HEK293 (cell line): ENCODE data around the gene KRT79.

Source experiments
- CTCF ChIA-PET: fragments of 350-600 bp; formaldehyde crosslinking; extraction: SDS; loops from one replicate; lab custom pipeline; 2021; ENCODE audit warnings: antibody characterized with exemption; lab: Yijun Ruan, JAX
- POLR2A ChIA-PET: fragments of 300-600 bp; formaldehyde crosslinking; extraction: SDS; loops from one replicate; lab custom pipeline; 2020; ENCODE audit warnings: antibody characterized with exemption, inconsistent platforms; lab: Yijun Ruan, JAX
- H3K27ac ChIP-seq: fragments of 200-500 bp; sonication (Bioruptor generic); 2 replicates; pipeline ENCODE4 v1.5.1; 2014; ENCODE audit warnings: low read depth, low read length, control low read depth, inconsistent platforms; ENCODE audit errors: extremely low read depth
- H3K36me3 ChIP-seq, 2 experiments: fragments of 200-500 bp in 1 of 2; sonication (Bioruptor generic) in 1 of 2; 1 replicate in 1 of 2; 2 replicates in 1 of 2; pipeline ENCODE4 v1.5.1; 2014 to 2017; ENCODE audit warnings: inconsistent platforms in 2 of 2, low read length in 2 of 2; ENCODE audit not compliant: control insufficient read depth in 2 of 2, insufficient read depth in 1 of 2
- H3K4me1 ChIP-seq: fragments of 200-500 bp; sonication (Bioruptor generic); 2 replicates; pipeline ENCODE4 v1.5.1; 2014; ENCODE audit warnings: mild to moderate bottlenecking, low read length, inconsistent platforms; ENCODE audit not compliant: control insufficient read depth, insufficient read depth
- H3K4me3 ChIP-seq: 2 replicates; pipeline ENCODE4 v1.5.1; 2011; ENCODE audit warnings: low read depth, mild to moderate bottlenecking, control low read depth, low read length, moderate library complexity
- H3K9me3 ChIP-seq: fragments of 200-500 bp; sonication (Bioruptor generic); 2 replicates; pipeline ENCODE4 v1.5.1; 2014; ENCODE audit warnings: low read depth, low read length, inconsistent platforms; ENCODE audit not compliant: control insufficient read depth, insufficient read depth
- BCL11A ChIP-seq: fragments of 450-650 bp; formaldehyde crosslinking; IDR thresholded peaks from 2 replicates; pipeline ENCODE4 v1.5.1; 2016; ENCODE audit warnings: low read depth, missing biosample characterization, missing genetic modification characterization
- SP3 ChIP-seq: fragments of 450-650 bp; formaldehyde crosslinking; IDR thresholded peaks from 2 replicates; pipeline ENCODE4 v1.5.1; 2016; ENCODE audit warnings: missing biosample characterization, missing genetic modification characterization
- ZNF10 ChIP-seq: fragments of 450-650 bp; formaldehyde crosslinking; IDR thresholded peaks from 2 replicates; pipeline ENCODE4 v1.5.1; 2017; ENCODE audit warnings: missing biosample characterization, missing genetic modification characterization
- ZNF114 ChIP-seq: fragments of 450-650 bp; formaldehyde crosslinking; IDR thresholded peaks from 2 replicates; pipeline ENCODE4 v1.5.0; 2017; ENCODE audit warnings: missing biosample characterization, missing genetic modification characterization
- ZNF223 ChIP-seq: fragments of 450-650 bp; formaldehyde crosslinking; IDR thresholded peaks from 2 replicates; pipeline ENCODE4 v1.5.1; 2016; ENCODE audit warnings: missing biosample characterization, missing genetic modification characterization
- ZNF37A ChIP-seq: fragments of 450-650 bp; IDR thresholded peaks from 2 replicates; pipeline ENCODE4 v1.5.1; 2018; ENCODE audit warnings: missing biosample characterization, missing genetic modification characterization
- ZNF416 ChIP-seq: fragments of 450-650 bp; formaldehyde crosslinking; IDR thresholded peaks from 2 replicates; pipeline ENCODE4 v1.5.1; 2016; ENCODE audit warnings: missing biosample characterization, missing genetic modification characterization
- ZNF510 ChIP-seq: fragments of 450-650 bp; formaldehyde crosslinking; IDR thresholded peaks from 2 replicates; pipeline ENCODE4 v1.5.1; 2018; ENCODE audit warnings: mild to moderate bottlenecking, missing genetic modification characterization, missing biosample characterization; ENCODE audit not compliant: insufficient replicate concordance
- ZNF785 ChIP-seq: fragments of 450-650 bp; formaldehyde crosslinking; IDR thresholded peaks from 2 replicates; pipeline ENCODE4 v1.5.1; 2016; ENCODE audit warnings: missing biosample characterization, missing genetic modification characterization
- ZNF791 ChIP-seq: fragments of 450-650 bp; formaldehyde crosslinking; IDR thresholded peaks from 2 replicates; pipeline ENCODE4 v1.5.1; 2016; ENCODE audit warnings: missing biosample characterization, missing genetic modification characterization
- TF ChIP-seq, protein P1 (sequence below): fragments of 450-650 bp; formaldehyde crosslinking; IDR thresholded peaks from 2 replicates; pipeline ENCODE4 v1.5.1; 2016; ENCODE audit warnings: missing biosample characterization, missing genetic modification characterization
- TF ChIP-seq, protein P2 (sequence below): fragments of 450-650 bp; formaldehyde crosslinking; IDR thresholded peaks from 2 replicates; pipeline ENCODE4 v1.5.1; 2016; ENCODE audit warnings: missing biosample characterization, missing genetic modification characterization, borderline replicate concordance
- TF ChIP-seq, protein P3 (sequence below): fragments of 450-650 bp; formaldehyde crosslinking; IDR thresholded peaks from 2 replicates; pipeline ENCODE4 v1.5.1; 2016; ENCODE audit warnings: missing biosample characterization, missing genetic modification characterization
- TF ChIP-seq, protein P4 (sequence below): fragments of 450-650 bp; formaldehyde crosslinking; IDR thresholded peaks from 2 replicates; pipeline ENCODE4 v1.5.1; 2016; ENCODE audit warnings: missing biosample characterization, missing genetic modification characterization

KRT79 gene

DNA sequence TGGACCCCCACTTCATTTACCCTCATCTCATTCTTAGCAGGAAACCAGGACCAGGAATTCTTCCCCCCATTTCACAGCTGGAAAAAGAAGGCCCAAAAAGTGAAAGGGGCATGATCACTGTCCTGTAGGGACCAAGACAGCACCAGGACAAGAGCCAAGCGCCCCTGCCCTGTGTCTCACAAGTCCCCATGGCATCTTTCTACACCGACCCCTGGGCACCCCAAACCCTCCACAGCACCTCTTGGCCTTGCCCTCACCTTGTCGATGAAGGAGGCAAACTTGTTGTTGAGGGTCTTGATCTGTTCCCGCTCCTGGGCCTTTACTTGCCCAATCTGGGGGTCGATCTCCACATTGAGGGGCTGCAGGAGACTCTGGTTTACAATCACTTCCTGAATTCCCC, 57.7 kb downstream of the KRT79 start:
- TF ChIP-seq, protein P1, sequence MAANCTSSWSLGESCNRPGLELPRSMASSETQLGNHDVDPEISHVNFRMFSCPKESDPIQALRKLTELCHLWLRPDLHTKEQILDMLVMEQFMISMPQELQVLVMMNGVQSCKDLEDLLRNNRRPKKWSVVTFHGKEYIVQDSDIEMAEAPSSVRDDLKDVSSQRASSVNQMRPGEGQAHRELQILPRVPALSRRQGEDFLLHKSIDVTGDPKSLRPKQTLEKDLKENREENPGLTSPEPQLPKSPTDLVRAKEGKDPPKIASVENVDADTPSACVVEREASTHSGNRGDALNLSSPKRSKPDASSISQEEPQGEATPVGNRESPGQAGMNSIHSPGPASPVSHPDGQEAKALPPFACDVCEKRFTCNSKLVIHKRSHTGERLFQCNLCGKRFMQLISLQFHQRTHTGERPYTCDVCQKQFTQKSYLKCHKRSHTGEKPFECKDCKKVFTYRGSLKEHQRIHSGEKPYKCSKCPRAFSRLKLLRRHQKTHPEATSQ (tag by site-specific recombination), result no peak
- TF ChIP-seq ZNF416 (tag by site-specific recombination) (no peak), ZNF223 (no peak), ZNF785 (tag by site-specific recombination) (no peak), ZNF10 (tag by site-specific recombination) (no peak), ZNF114 (tag by site-specific recombination) (no peak), ZNF791 (no peak), ZNF37A (no peak), BCL11A (tag by site-specific recombination) (no peak)
- TF ChIP-seq, protein P2, sequence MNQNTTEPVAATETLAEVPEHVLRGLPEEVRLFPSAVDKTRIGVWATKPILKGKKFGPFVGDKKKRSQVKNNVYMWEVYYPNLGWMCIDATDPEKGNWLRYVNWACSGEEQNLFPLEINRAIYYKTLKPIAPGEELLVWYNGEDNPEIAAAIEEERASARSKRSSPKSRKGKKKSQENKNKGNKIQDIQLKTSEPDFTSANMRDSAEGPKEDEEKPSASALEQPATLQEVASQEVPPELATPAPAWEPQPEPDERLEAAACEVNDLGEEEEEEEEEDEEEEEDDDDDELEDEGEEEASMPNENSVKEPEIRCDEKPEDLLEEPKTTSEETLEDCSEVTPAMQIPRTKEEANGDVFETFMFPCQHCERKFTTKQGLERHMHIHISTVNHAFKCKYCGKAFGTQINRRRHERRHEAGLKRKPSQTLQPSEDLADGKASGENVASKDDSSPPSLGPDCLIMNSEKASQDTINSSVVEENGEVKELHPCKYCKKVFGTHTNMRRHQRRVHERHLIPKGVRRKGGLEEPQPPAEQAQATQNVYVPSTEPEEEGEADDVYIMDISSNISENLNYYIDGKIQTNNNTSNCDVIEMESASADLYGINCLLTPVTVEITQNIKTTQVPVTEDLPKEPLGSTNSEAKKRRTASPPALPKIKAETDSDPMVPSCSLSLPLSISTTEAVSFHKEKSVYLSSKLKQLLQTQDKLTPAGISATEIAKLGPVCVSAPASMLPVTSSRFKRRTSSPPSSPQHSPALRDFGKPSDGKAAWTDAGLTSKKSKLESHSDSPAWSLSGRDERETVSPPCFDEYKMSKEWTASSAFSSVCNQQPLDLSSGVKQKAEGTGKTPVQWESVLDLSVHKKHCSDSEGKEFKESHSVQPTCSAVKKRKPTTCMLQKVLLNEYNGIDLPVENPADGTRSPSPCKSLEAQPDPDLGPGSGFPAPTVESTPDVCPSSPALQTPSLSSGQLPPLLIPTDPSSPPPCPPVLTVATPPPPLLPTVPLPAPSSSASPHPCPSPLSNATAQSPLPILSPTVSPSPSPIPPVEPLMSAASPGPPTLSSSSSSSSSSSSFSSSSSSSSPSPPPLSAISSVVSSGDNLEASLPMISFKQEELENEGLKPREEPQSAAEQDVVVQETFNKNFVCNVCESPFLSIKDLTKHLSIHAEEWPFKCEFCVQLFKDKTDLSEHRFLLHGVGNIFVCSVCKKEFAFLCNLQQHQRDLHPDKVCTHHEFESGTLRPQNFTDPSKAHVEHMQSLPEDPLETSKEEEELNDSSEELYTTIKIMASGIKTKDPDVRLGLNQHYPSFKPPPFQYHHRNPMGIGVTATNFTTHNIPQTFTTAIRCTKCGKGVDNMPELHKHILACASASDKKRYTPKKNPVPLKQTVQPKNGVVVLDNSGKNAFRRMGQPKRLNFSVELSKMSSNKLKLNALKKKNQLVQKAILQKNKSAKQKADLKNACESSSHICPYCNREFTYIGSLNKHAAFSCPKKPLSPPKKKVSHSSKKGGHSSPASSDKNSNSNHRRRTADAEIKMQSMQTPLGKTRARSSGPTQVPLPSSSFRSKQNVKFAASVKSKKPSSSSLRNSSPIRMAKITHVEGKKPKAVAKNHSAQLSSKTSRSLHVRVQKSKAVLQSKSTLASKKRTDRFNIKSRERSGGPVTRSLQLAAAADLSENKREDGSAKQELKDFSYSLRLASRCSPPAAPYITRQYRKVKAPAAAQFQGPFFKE (tag by site-specific recombination), result no peak
- TF ChIP-seq, protein P3, sequence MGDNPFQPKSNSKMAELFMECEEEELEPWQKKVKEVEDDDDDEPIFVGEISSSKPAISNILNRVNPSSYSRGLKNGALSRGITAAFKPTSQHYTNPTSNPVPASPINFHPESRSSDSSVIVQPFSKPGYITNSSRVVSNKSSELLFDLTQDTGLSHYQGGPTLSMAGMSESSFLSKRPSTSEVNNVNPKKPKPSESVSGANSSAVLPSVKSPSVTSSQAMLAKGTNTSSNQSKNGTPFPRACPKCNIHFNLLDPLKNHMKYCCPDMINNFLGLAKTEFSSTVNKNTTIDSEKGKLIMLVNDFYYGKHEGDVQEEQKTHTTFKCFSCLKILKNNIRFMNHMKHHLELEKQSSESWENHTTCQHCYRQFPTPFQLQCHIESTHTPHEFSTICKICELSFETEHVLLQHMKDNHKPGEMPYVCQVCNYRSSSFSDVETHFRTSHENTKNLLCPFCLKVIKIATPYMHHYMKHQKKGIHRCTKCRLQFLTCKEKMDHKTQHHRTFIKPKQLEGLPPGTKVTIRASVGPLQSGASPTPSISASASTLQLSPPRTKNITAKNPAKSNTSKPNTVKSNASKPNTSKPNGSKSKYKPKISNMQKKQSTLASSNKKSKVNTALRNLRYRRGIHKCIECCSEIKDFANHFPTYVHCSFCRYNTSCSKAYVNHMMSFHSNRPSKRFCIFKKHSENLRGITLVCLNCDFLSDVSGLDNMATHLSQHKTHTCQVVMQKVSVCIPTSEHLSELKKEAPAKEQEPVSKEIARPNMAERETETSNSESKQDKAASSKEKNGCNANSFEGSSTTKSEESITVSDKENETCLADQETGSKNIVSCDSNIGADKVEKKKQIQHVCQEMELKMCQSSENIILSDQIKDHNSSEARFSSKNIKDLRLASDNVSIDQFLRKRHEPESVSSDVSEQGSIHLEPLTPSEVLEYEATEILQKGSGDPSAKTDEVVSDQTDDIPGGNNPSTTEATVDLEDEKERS (tag by site-specific recombination), result no peak
- TF ChIP-seq, protein P4, sequence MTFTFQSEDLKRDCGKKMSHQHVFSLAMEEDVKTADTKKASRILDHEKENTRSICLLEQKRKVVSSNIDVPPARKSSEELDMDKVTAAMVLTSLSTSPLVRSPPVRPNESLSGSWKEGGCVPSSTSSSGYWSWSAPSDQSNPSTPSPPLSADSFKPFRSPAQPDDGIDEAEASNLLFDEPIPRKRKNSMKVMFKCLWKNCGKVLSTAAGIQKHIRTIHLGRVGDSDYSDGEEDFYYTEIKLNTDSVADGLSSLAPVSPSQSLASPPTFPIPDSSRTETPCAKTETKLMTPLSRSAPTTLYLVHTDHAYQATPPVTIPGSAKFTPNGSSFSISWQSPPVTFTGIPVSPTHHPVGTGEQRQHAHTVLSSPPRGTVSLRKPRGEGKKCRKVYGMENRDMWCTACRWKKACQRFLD (tag by site-specific recombination), result no peak
- Histone ChIP-seq H3K27ac (no peak overlapping the region), H3K9me3 (no peaks in the 10 kb centered on the region), H3K4me3 (no peak overlapping the region), H3K36me3 (no peaks in the 10 kb centered on the region), H3K4me1 (no peaks in the 10 kb centered on the region)
- ChIA-PET CTCF (interaction anchor here (0.6 to 1.0 kb wide), 3 partner anchors 19 to 103 kb away, joined by 5 to 7 read pairs (median 5); no protein-coding TSS in a partner anchor), POLR2A (no interaction called here)

DNA sequence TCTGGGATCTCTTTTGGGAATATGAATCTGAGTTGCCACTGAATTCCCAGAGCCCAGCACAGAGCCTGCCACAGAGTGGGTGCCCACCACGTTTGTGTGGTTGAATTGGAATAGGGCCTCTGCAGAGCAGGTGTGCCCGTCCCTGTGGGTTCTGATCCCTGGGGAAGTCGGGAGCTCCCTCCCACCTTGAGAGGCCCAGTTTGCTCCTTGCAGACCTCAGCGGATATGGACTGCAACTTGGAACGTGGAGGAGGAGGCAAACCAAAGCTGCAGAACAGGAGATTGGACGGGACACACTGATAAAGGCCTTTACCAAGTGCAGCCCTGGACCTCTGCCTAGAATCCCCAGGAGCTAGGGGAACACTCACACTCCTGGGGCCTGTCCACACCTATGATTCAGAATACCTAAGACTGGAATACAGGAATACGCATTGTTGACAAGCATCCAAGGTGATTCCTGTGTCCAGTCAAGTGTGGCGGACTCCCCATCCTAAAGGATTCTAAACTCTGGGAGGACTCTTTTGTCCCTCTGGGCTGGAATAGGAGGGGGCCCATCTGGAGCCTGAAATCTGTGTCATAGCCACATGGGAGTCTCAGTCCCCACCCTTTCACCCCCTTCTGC, 59.4 kb downstream of the KRT79 start:
- CTCF ChIA-PET, result interaction anchor here (0.6 kb wide), 2 partner anchors 85 to 93 kb away, joined by 3 read pairs; no protein-coding TSS in a partner anchor
- Histone ChIP-seq H3K36me3 (no peaks in the 10 kb centered on the region), H3K9me3 (no peaks in the 10 kb centered on the region), H3K4me1 (no peaks in the 10 kb centered on the region), H3K27ac (no peak overlapping the region)
- POLR2A ChIA-PET, result no interaction called here
- TF ChIP-seq SP3 (tag by site-specific recombination) (no peak), ZNF510 (tag by site-specific recombination) (no peak)
- TF ChIP-seq, all 188 proteins: peak for 0
- no peak overlapping the region for H3K4me3 ChIP-seq
